Transverse colon (tissue), 4 donors: Measurements from ENCODE around the gene PLEKHA6. TPM values are rescaled to one million over a fixed set of nuclear protein-coding genes. Genes with fewer than 3 reads are reported as not detected.

Experiments
- DNase-seq: peaks from one replicate; pipeline ENCODE4 v3.0.0-alpha.2; 2019
- H3K27ac ChIP-seq, 4 donors: fragments of 200-600 bp; sonication (generic); 2 replicates each; pipeline ENCODE4 v1.5.1; 2016 to 2018; ENCODE audit warnings: inconsistent platforms in 4 of 4
- H3K27me3 ChIP-seq: fragments of 200-600 bp; sonication (generic); 2 replicates; pipeline ENCODE4 v1.5.1; 2017; ENCODE audit warnings: inconsistent platforms
- H3K36me3 ChIP-seq, 4 donors: fragments of 200-600 bp; sonication (generic); 2 replicates each; pipeline ENCODE4 v1.5.1; 2017 to 2019; ENCODE audit warnings: inconsistent platforms in 4 of 4
- H3K4me1 ChIP-seq, 4 donors: fragments of 200-600 bp; sonication (generic); 2 replicates each; pipeline ENCODE4 v1.5.1; 2017 to 2020; ENCODE audit warnings: inconsistent platforms in 4 of 4
- H3K4me3 ChIP-seq, 4 donors: fragments of 200-600 bp; sonication (generic); 1 replicate in 1 of 4; 2 replicates in 3 of 4; pipeline versions ENCODE4 v1.5.1 to v1.6.1; 2017 to 2019; ENCODE audit warnings: inconsistent platforms in 4 of 4
- H3K9me3 ChIP-seq, 2 donors: fragments of 200-600 bp; sonication (generic); 2 replicates each; pipeline ENCODE4 v1.5.1; 2017 to 2019; ENCODE audit warnings: inconsistent platforms in 2 of 2
- CTCF ChIP-seq, 5 experiments: fragments of 200-600 bp in 3 of 5; fragments of 450-650 bp in 2 of 5; sonication (generic) in 3 of 5; IDR thresholded peaks; 1 replicate in 2 of 5; 2 replicates in 3 of 5; pipeline ENCODE4 v1.5.1; 2016 to 2017; ENCODE audit warnings: antibody characterized with exemption in 5 of 5, inconsistent platforms in 3 of 5, mild to moderate bottlenecking in 2 of 5, moderate library complexity in 1 of 5
- EP300 ChIP-seq: sonication (generic); formaldehyde crosslinking; IDR thresholded peaks from one replicate; pipeline ENCODE4 v1.6.1; 2017; ENCODE audit warnings: antibody characterized with exemption, low read depth
- POLR2A ChIP-seq: fragments of 450-650 bp; IDR thresholded peaks from one replicate; pipeline ENCODE4 v1.6.1; 2016; ENCODE audit warnings: antibody characterized with exemption, mild to moderate bottlenecking, moderate library complexity
- POLR2AphosphoS5 ChIP-seq, 3 donors: sonication (generic); formaldehyde crosslinking; IDR thresholded peaks; one replicate each; pipeline ENCODE4 v1.6.1; 2016; ENCODE audit warnings: antibody characterized with exemption in 3 of 3
- WGBS, 2 donors: methylation state at CpG; one replicate each; pipeline ENCODE4 v1.1.5; 2018; ENCODE audit warnings: low coverage in 1 of 2; 5-methylcytosine and 5-hydroxymethylcytosine counted together
- in situ Hi-C, 4 donors: fragments of 200-750 bp; cut with MboI; loops; one replicate each; pipeline versions ENCODE4 v1.15.0 to v1.15.1; 2017; ENCODE audit warnings: low sequenced_read_pairs in 3 of 4, low pct_ligation_motif_present in 1 of 4, low pct_unique_long_range_greater_than_20kb in 1 of 4
- intact Hi-C: fragments of 100-400 bp; cut with DNase I; formaldehyde crosslinking; loops from one replicate; pipeline ENCODE4 v1.15.1; 2023; ENCODE audit warnings: low total_unique reads
- total RNA-seq, 4 donors: library from RNA; depleted of rRNA; stranded (reverse); fragments of >200 nt; gene quantifications; one replicate each; pipeline ENCODE4 v1.1.0, GENCODE V29; 2016

The PLEKHA6 gene
- total RNA-seq, 4 donors from 2014 or later: 58.7 to 209 (median 97.9) TPM

DNA sequence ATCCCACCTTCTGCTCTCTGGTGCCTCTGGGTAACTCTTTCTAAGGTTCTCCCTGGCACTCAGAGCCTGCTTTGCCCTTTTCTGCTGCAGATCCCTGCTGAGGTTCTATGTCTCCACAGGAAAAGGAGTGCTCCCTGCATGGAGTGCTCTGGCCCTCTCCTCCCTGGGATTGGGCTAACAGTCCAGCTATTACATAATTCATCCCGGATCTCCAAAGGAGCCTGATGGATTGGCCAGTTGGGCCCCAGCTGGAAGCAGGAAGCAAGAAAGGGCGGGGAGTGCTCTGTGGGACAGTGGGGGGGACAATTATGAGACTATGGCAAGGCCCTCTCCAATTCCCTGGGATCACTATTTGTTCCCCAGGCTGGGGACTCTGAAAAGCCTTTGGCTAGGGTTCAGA lies 94.1 kb downstream of the PLEKHA6 start:
- WGBS, 2 donors: 13 to 40% methylated on average over 1 of the region's 2 CpGs
- Histone ChIP-seq H3K27me3 (no peaks in the 10 kb centered on the region), H3K27ac (peak overlapping the region; percentile 46 to 72 (median 70)), H3K36me3 (peaks cover 0 to 16% (median 0%) of the 10 kb centered on the region in 4 donors), H3K4me1 (peaks cover 13 to 26% (median 20%) of the 10 kb centered on the region in 4 donors), H3K9me3 (no peaks in the 10 kb centered on the region), H3K4me3 (no peak overlapping the region)
- DNase-seq: no peak
- intact Hi-C loops: no loop called here
- TF ChIP-seq POLR2AphosphoS5 (IDR thresholded peaks at IDR 0.05) (no peak), EP300 (no peak), POLR2A (no peak), CTCF (IDR thresholded peaks at IDR 0.05) (no peak)
- in situ Hi-C loops: loop anchor here in 2 of 4 donors (5.0 to 25.0 kb wide), 2 partner anchors 97 kb away; partner anchors contain the start of gene PLEKHA6 (in 1 of the 2)

DNA sequence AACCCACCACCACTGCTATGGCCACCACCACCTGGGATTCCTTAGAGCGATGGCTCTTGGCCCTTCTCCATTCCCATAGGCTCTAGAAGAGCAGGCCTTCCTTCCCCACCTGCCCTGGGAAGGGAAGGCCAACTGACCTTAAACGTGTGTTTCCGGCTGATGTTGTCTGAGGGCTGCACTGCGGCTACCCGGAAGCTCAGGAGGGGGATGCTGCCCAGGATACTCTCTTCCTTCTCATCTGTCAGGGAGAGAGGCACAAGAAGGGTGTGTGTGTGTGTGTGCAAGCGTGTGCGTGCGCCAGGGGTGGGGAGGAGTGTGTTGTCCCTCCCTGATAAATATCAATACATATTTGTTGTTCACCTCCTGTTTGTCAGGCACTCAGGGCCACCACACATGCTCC lies 94.9 kb downstream of the PLEKHA6 start:
- no peak for DNase-seq
- H3K4me3 ChIP-seq: no peak overlapping the region
- intact Hi-C loops (no loop called here), in situ Hi-C loops (loop anchor here in 2 of 4 donors (5.0 to 25.0 kb wide), 2 partner anchors 97 kb away; partner anchors contain the start of gene PLEKHA6 (in 1 of the 2))
- H3K27me3 ChIP-seq: no peaks in the 10 kb centered on the region
- TF ChIP-seq CTCF (IDR thresholded peaks at IDR 0.05) (no peak), POLR2AphosphoS5 (IDR thresholded peaks at IDR 0.05) (no peak), EP300 (no peak), POLR2A (no peak)
- H3K9me3 ChIP-seq: no peaks in the 10 kb centered on the region
- peaks cover 0 to 11% (median 0%) of the 10 kb centered on the region in 4 donors for H3K36me3 ChIP-seq
- 71 to 78% methylated on average over 1 to 8 of the region's 8 CpGs for WGBS, 2 donors
- H3K27ac ChIP-seq: no peak overlapping the region
- peaks cover 13 to 26% (median 20%) of the 10 kb centered on the region in 4 donors for H3K4me1 ChIP-seq

GRCh38 chr1:204263254-204263910 lies 96.3 kb downstream of the PLEKHA6 start:
- intact Hi-C loops: no loop called here
- in situ Hi-C loops: loop anchor here in 1 of 4 donors (25.0 kb wide), 1 partner anchor 99 kb away; the partner anchor contains the start of gene PLEKHA6
- Histone ChIP-seq H3K36me3 (peaks cover 0 to 21% (median 0%) of the 10 kb centered on the region in 4 donors), H3K27ac (peak overlapping the region in 1 of 4 donors; percentile 6), H3K9me3 (no peaks in the 10 kb centered on the region), H3K4me1 (peaks cover 13 to 25% (median 20%) of the 10 kb centered on the region in 4 donors), H3K4me3 (no peak overlapping the region), H3K27me3 (no peaks in the 10 kb centered on the region)
- no peak for DNase-seq
- no peak for TF ChIP-seq EP300
- WGBS, 2 donors: 65 to 100% methylated on average over 2 to 13 of the region's 13 CpGs

DNA sequence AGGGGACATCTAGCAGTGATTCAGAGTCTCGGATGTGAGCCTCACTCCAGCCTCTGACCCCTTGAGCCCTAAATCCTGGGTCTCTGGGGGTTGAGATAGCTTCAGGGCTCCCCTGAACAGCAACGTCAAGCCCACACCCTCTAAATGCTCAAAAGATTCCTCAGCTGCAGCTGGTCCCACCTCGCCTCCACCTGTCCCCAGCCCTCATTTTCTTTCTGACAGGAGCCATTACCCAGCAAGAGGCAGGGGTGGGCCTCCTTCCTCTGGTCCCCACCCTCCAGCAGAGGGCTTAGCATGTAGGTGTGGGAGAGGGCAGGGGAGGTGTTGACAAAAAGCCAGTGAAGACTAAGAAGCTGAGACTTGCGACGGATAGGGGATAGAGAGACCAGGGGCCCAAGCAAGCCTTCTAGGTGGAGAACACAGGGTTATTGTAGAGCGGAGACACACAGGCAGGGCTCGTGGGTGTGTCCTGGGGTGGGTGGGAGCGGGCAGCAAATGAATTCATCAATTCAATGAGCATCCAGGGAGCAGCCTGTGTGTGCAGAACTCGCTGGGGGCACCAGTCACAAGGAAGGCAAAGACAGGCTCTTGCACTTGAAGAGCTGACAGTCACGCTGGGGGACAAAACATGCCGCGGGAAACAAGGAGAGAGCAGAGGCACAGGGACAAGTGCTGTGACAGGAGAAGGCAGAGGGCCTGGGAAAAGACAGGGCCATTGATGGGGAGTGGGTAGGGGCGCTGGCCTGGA lies 97.0 kb downstream of the PLEKHA6 start:
- H3K36me3 ChIP-seq: peaks cover 0 to 21% (median 0%) of the 10 kb centered on the region in 4 donors
- in situ Hi-C loops: loop anchor here in 1 of 4 donors (25.0 kb wide), 1 partner anchor 100 kb away; the partner anchor contains the start of gene PLEKHA6
- no peaks in the 10 kb centered on the region for H3K9me3 ChIP-seq
- H3K27me3 ChIP-seq: no peaks in the 10 kb centered on the region
- H3K4me1 ChIP-seq: peaks cover 13 to 21% (median 17%) of the 10 kb centered on the region in 4 donors
- intact Hi-C loops: no loop called here
- no peak for DNase-seq
- H3K4me3 ChIP-seq: no peak overlapping the region
- TF ChIP-seq POLR2A (no peak), POLR2AphosphoS5 (IDR thresholded peaks at IDR 0.05) (no peak), CTCF (IDR thresholded peaks at IDR 0.05) (no peak)
- WGBS, 2 donors: 76 to 85% methylated on average over 5 to 13 of the region's 13 CpGs
- H3K27ac ChIP-seq: no peak overlapping the region
